HG03575 (cell line): ENCODE measurements around the gene TMEM8B.
"Not testable (repeated sequence)": the region's sequence is repeated elsewhere in the genome, so short reads cannot be mapped to it uniquely, and the experiment has no call there.

Source experiments
- ATAC-seq: cut with Tn5 transposase; IDR thresholded peaks from one replicate; pipeline ENCODE4 v1.9.1; 2021; ENCODE audit not compliant: unreplicated experiment, insufficient number of reproducible peaks, low FRiP score; ENCODE audit errors: extremely low read depth

TMEM8B gene

GRCh38 chr9:35898337-35898736 is 69.3 kb downstream of the TMEM8B start:
- no peak for ATAC-seq

GRCh38 chr9:35899021-35899420 is 70.0 kb downstream of the TMEM8B start:
- ATAC-seq: no peak

- no peak for ATAC-seq
These were observed 74.0 kb downstream of the TMEM8B start for GRCh38 chr9:35903049-35903448.

GRCh38 chr9:35904338-35904737 is 75.3 kb downstream of the TMEM8B start:
- ATAC-seq: no peak

- no peak for ATAC-seq
These were observed 76.2 kb downstream of the TMEM8B start for GRCh38 chr9:35905051-35905781.

GRCh38 chr9:35905912-35906679 is 77.1 kb downstream of the TMEM8B start, which contains the start of gene HRCT1:
Gene HRCT1, plus strand, starts transcription at chr9:35906202. Its CDS starts 86 bp downstream, at chr9:35906288.
- no peak for ATAC-seq

GRCh38 chr9:35906923-35907699 is 78.1 kb downstream of the TMEM8B start:
- ATAC-seq: no peak

GRCh38 chr9:35907711-35908503 is 78.9 kb downstream of the TMEM8B start:
- no peak for ATAC-seq

- ATAC-seq: no peak
These were observed 79.6 kb downstream of the TMEM8B start for GRCh38 chr9:35908504-35909125.

- ATAC-seq: no peak
These were observed 80.2 kb downstream of the TMEM8B start, which contains the start of gene SPAAR for GRCh38 chr9:35909274-35909673. Gene SPAAR, plus strand, starts transcription at chr9:35909490. Its CDS starts 974 bp downstream, at chr9:35910464.

GRCh38 chr9:35909687-35910612 is 80.9 kb downstream of the TMEM8B start:
- no peak for ATAC-seq

GRCh38 chr9:35910613-35911359 is 81.8 kb downstream of the TMEM8B start:
- no peak for ATAC-seq

- ATAC-seq: no peak
These were observed 82.7 kb downstream of the TMEM8B start for GRCh38 chr9:35911690-35912089.

- no peak for ATAC-seq
These were observed 83.9 kb downstream of the TMEM8B start for GRCh38 chr9:35912791-35913400.

- ATAC-seq: not testable (repeated sequence)
These were observed 84.4 kb downstream of the TMEM8B start for GRCh38 chr9:35913429-35913828.

GRCh38 chr9:35914301-35914807 is 85.3 kb downstream of the TMEM8B start:
- ATAC-seq: no peak
